NOMO-1 treated with DMSO at 0.1 percent for 48 hours (cell line): ENCODE data around the gene SRC.

Source experiments
- DNase-seq: peaks from one replicate; lab custom pipeline; 2025; ENCODE audit not compliant: unreplicated experiment; lab: John Stamatoyannopoulos, UW

Gene SRC

GRCh38 chr20:37380864-37381579 is 35.1 kb downstream of the SRC start:
- DNase-seq: no peak

GRCh38 chr20:37381621-37382471 is 35.9 kb downstream of the SRC start:
- DNase-seq: no peak

- DNase-seq: no peak
Observed at GRCh38 chr20:37382482-37383120, 36.7 kb downstream of the SRC start.

GRCh38 chr20:37383229-37383989 is 37.5 kb downstream of the SRC start:
- DNase-seq: no peak

- peak; percentile 24 for DNase-seq
Observed at GRCh38 chr20:37384683-37385174, 38.8 kb downstream of the SRC start.

- no peak for DNase-seq
Observed at GRCh38 chr20:37385176-37385575, 39.2 kb downstream of the SRC start.

GRCh38 chr20:37385659-37386504 is 39.9 kb downstream of the SRC start:
- no peak for DNase-seq

GRCh38 chr20:37386505-37387251 is 40.7 kb downstream of the SRC start:
- DNase-seq: no peak

- no peak for DNase-seq
Observed at GRCh38 chr20:37387519-37388269, 41.8 kb downstream of the SRC start.

GRCh38 chr20:37388831-37389230 is 42.9 kb downstream of the SRC start:
- no peak for DNase-seq

- DNase-seq: no peak
Observed at GRCh38 chr20:37389241-37389747, 43.4 kb downstream of the SRC start.

- no peak for DNase-seq
Observed at GRCh38 chr20:37389844-37390275, 43.9 kb downstream of the SRC start.

GRCh38 chr20:37390503-37390890 is 44.6 kb downstream of the SRC start:
- no peak for DNase-seq

- DNase-seq: no peak
Observed at GRCh38 chr20:37390891-37391525, 45.1 kb downstream of the SRC start.

GRCh38 chr20:37392441-37393195 is 46.7 kb downstream of the SRC start:
- DNase-seq: no peak

GRCh38 chr20:37393196-37393862 is 47.4 kb downstream of the SRC start:
- DNase-seq: no peak
